H9 (cell line): ENCODE results near the gene YPEL1. TPM values are rescaled to one million over a fixed set of nuclear protein-coding genes. Genes with fewer than 3 reads are reported as not detected.

Experiments used
- DNase-seq: peaks from one replicate; pipeline ENCODE4 v3.0.0-alpha.2; 2017
- H2AFZ ChIP-seq: one replicate; pipeline ENCODE4 v1.6.1; 2013; ENCODE audit warnings: mild to moderate bottlenecking, low read length, control low read depth, moderate library complexity
- H2AK5ac ChIP-seq: 2 replicates; pipeline ENCODE4 v1.6.1; 2013; ENCODE audit warnings: low read length, control low read depth, mixed read lengths; ENCODE audit not compliant: insufficient read length
- H2BK120ac ChIP-seq: one replicate; pipeline ENCODE4 v1.6.1; 2013; ENCODE audit warnings: low read depth, mild to moderate bottlenecking, low read length, control low read depth, inconsistent platforms; ENCODE audit not compliant: poor library complexity, severe bottlenecking
- H2BK12ac ChIP-seq: 2 replicates; pipeline ENCODE4 v1.6.1; 2013; ENCODE audit warnings: low read length, control low read depth, mixed read lengths, low read depth; ENCODE audit not compliant: insufficient read length
- H2BK15ac ChIP-seq: 2 replicates; pipeline ENCODE4 v1.6.1; 2013; ENCODE audit warnings: low read depth, low read length, control low read depth
- H2BK20ac ChIP-seq: one replicate; pipeline ENCODE4 v1.6.1; 2013; ENCODE audit warnings: low read depth, mild to moderate bottlenecking, low read length, control low read depth, inconsistent platforms; ENCODE audit not compliant: poor library complexity, severe bottlenecking
- H2BK5ac ChIP-seq: 2 replicates; pipeline ENCODE4 v1.6.1; 2013; ENCODE audit warnings: low read length, control low read depth, mixed read lengths; ENCODE audit not compliant: insufficient read length
- H3K14ac ChIP-seq: 2 replicates; pipeline ENCODE4 v1.6.1; 2013; ENCODE audit warnings: low read length, control low read depth; ENCODE audit not compliant: insufficient read depth
- H3K18ac ChIP-seq: 2 replicates; pipeline ENCODE4 v1.6.1; 2013; ENCODE audit warnings: low read depth, mild to moderate bottlenecking, mixed read lengths, low read length, control low read depth; ENCODE audit not compliant: insufficient read length
- H3K23ac ChIP-seq: 2 replicates; pipeline ENCODE4 v1.6.1; 2013; ENCODE audit warnings: low read length, control low read depth, mixed read lengths, low read depth; ENCODE audit not compliant: insufficient read length
- H3K23me2 ChIP-seq: 2 replicates; pipeline ENCODE4 v1.6.1; 2013; ENCODE audit warnings: low read depth, mild to moderate bottlenecking, mixed read lengths, low read length, control low read depth; ENCODE audit not compliant: insufficient read length, poor library complexity, severe bottlenecking
- H3K27ac ChIP-seq: 2 replicates; pipeline ENCODE4 v1.5.1; 2013; ENCODE audit warnings: low read length, control low read depth, mixed read lengths, low read depth; ENCODE audit not compliant: insufficient read length
- H3K27me3 ChIP-seq: 2 replicates; pipeline ENCODE4 v1.6.1; 2013; ENCODE audit warnings: low read length, control low read depth, inconsistent platforms; ENCODE audit not compliant: insufficient read depth
- H3K4ac ChIP-seq: 2 replicates; pipeline ENCODE4 v1.6.1; 2013; ENCODE audit warnings: low read depth, mild to moderate bottlenecking, control low read depth, inconsistent platforms, low read length, moderate library complexity
- H3K4me1 ChIP-seq: 2 replicates; pipeline ENCODE4 v1.6.1; 2013; ENCODE audit warnings: low read length, control low read depth, inconsistent platforms; ENCODE audit not compliant: insufficient read depth
- H3K4me2 ChIP-seq: 2 replicates; pipeline ENCODE4 v1.6.1; 2013; ENCODE audit warnings: low read length, control low read depth, mixed read lengths; ENCODE audit not compliant: insufficient read length, insufficient read depth
- H3K56ac ChIP-seq: 2 replicates; pipeline ENCODE4 v1.6.1; 2013; ENCODE audit warnings: low read depth, mild to moderate bottlenecking, mixed read lengths, low read length, control low read depth; ENCODE audit not compliant: insufficient read length
- H3K79me1 ChIP-seq: 2 replicates; pipeline ENCODE4 v1.6.1; 2013; ENCODE audit warnings: low read depth, mild to moderate bottlenecking, moderate library complexity, low read length, control low read depth, inconsistent platforms; ENCODE audit not compliant: insufficient read depth, poor library complexity, severe bottlenecking
- H3K79me2 ChIP-seq: 2 replicates; pipeline ENCODE4 v1.6.1; 2013; ENCODE audit warnings: low read length, control low read depth, inconsistent platforms; ENCODE audit not compliant: insufficient read depth
- H3K9ac ChIP-seq: 2 replicates; pipeline ENCODE4 v1.6.1; 2013; ENCODE audit warnings: low read length, control low read depth, mixed read lengths; ENCODE audit not compliant: insufficient read length; ENCODE audit errors: extremely low read depth
- H3K9me3 ChIP-seq: one replicate; pipeline ENCODE4 v1.6.1; 2013; ENCODE audit warnings: low read depth, low read length, inconsistent platforms; ENCODE audit not compliant: control insufficient read depth
- H3T11ph ChIP-seq: one replicate; pipeline ENCODE4 v1.6.1; 2013; ENCODE audit warnings: mild to moderate bottlenecking, low read length, control low read depth, inconsistent platforms
- H4K20me1 ChIP-seq: one replicate; pipeline ENCODE4 v1.6.1; 2013; ENCODE audit not compliant: control insufficient read depth, insufficient read length, insufficient read depth
- H4K5ac ChIP-seq: 2 replicates; pipeline ENCODE4 v1.6.1; 2013; ENCODE audit warnings: low read depth, mild to moderate bottlenecking, mixed read lengths, low read length, control low read depth; ENCODE audit not compliant: insufficient read length
- H4K8ac ChIP-seq: replicated peaks from 2 replicates; pipeline ENCODE4 v1.6.1; 2013; ENCODE audit warnings: low read length, control low read depth, mixed read lengths, low read depth; ENCODE audit not compliant: insufficient read length
- H4K91ac ChIP-seq: 2 replicates; pipeline ENCODE4 v1.6.1; 2013; ENCODE audit warnings: low read depth, mild to moderate bottlenecking, moderate library complexity, mixed read lengths, low read length, control low read depth; ENCODE audit not compliant: insufficient read length
- H3K27ac Mint-ChIP-seq, 3 experiments: 2 replicates in 2 of 3; 3 replicates in 1 of 3; pipeline ENCODE4 v1.8.0; 2020 to 2021; ENCODE audit warnings: mixed read lengths in 3 of 3, mild to moderate bottlenecking in 1 of 3, moderate library complexity in 1 of 3
- H3K27me3 Mint-ChIP-seq: 2 replicates; pipeline ENCODE4 v1.8.0; 2021; ENCODE audit warnings: low read depth, mild to moderate bottlenecking, moderate library complexity, mixed read lengths
- H3K36me3 Mint-ChIP-seq, 3 experiments: 2 replicates in 2 of 3; 3 replicates in 1 of 3; pipeline ENCODE4 v1.8.0; 2020 to 2021; ENCODE audit warnings: low read depth in 3 of 3, mixed read lengths in 3 of 3; ENCODE audit not compliant: insufficient read depth in 1 of 3
- H3K4me1 Mint-ChIP-seq, 2 experiments: 2 replicates each; pipeline ENCODE4 v1.8.0; 2020; ENCODE audit warnings: mixed read lengths in 2 of 2
- H3K4me3 Mint-ChIP-seq, 2 experiments: 2 replicates in 1 of 2; 3 replicates in 1 of 2; pipeline ENCODE4 v1.8.0; 2020 to 2021; ENCODE audit warnings: mild to moderate bottlenecking in 2 of 2, mixed read lengths in 2 of 2, moderate library complexity in 1 of 2
- H3K9me3 Mint-ChIP-seq, 2 experiments: 2 replicates in 1 of 2; 3 replicates in 1 of 2; pipeline ENCODE4 v1.8.0; 2020; ENCODE audit warnings: mild to moderate bottlenecking in 2 of 2, mixed read lengths in 2 of 2, moderate library complexity in 1 of 2
- CTCF ChIP-seq: fragments of 200-600 bp; sonication (generic); conservative IDR thresholded peaks from 3 replicates; pipeline ENCODE4 v1.8.0; 2021; ENCODE audit warnings: antibody characterized with exemption, mild to moderate bottlenecking
- WGBS: extraction: QIAGEN DNeasy Blood & Tissue Kit; methylation state at CpG from one replicate; pipeline ENCODE4 v1.1.7; 2013; ENCODE audit warnings: missing lambda C conversion rate, low lambda C conversion rate, mixed read lengths; ENCODE audit not compliant: insufficient read length; ENCODE audit errors: extremely low coverage; 5-methylcytosine and 5-hydroxymethylcytosine counted together
- total RNA-seq: library from RNA; stranded (reverse); gene quantifications from 2 replicates; pipeline ENCODE4 v1.2.1, GENCODE V29; 2021

The YPEL1 gene
- total RNA-seq, 1 experiment from 2014 or later = 5.4 TPM

DNA sequence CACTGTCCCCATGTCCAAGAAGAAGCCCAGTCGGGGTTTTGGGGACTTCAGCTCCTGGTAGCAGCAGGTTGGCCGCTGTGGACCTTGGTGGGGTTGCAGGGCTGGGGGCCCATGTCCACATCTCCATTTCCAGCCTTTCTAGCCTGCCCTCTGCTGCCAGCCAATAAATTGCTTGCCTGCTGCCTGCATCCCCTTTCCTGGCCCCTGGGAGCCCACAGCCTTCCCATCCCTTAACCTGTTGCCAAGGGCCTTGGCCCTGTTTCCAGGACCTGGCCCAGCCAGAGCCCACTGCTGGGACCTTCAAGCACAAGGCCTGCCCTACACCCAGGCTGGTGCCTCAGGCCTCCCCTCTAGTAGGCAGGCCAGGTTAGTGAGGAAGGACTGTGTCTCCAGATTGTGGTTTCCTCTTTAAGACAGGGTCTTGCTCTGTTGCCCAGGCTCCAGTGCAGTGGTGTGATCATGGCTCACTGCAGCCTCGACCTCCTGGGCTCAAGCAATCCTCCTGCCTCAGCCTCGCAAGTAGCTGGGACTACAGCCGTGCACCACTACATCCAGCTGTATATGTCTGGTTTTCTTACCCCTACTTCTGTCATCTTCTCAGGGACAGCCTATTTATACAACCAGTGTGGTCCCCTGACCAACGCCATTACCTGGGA, 40.0 kb downstream of the YPEL1 start:
- H3K27ac Mint-ChIP-seq = no peak overlapping the region
- H2AFZ ChIP-seq = no peak overlapping the region

More for the DNA sequence above, 40.0 kb downstream of the YPEL1 start:
- no peaks in the 10 kb centered on the region for H3K9me3 Mint-ChIP-seq
- Histone ChIP-seq H3K27me3 (no peaks in the 10 kb centered on the region), H4K20me1 (no peaks in the 10 kb centered on the region), H3K4me1 (no peaks in the 10 kb centered on the region), H3K9ac (no peak overlapping the region), H2BK15ac (no peak overlapping the region), H3K79me1 (no peaks in the 10 kb centered on the region), H2BK12ac (no peak overlapping the region), H3K23ac (no peak overlapping the region), H2AK5ac (no peak overlapping the region), H4K5ac (no peak overlapping the region), H3K56ac (no peak overlapping the region), H3K79me2 (no peaks in the 10 kb centered on the region), H3K4me2 (no peak overlapping the region), H3K4ac (no peak overlapping the region), H3K18ac (no peak overlapping the region), H2BK20ac (no peak overlapping the region), H2BK5ac (no peak overlapping the region), H3K14ac (no peak overlapping the region), H3K27ac (no peak overlapping the region), H3K23me2 (no peaks in the 10 kb centered on the region), H2BK120ac (no peak overlapping the region), H4K91ac (no peak overlapping the region), H3K9me3 (no peaks in the 10 kb centered on the region), H4K8ac (no peak overlapping the region), H3T11ph (no peak overlapping the region)
- 0 out of 4 replicates have a peak, but pooled peaks cover 0 to 2% of the 10 kb centered on the region in 2 experiments for H3K4me1 Mint-ChIP-seq
- no peaks in the 10 kb centered on the region for H3K27me3 Mint-ChIP-seq
- H3K4me3 Mint-ChIP-seq = no peak overlapping the region
- TF ChIP-seq CTCF = no peak
- DNase-seq = no peak
- no CpG with 5 or more reads among the region's 6 CpGs for WGBS
- peaks cover 16 to 47% (median 40%) of the 10 kb centered on the region in 3 experiments for H3K36me3 Mint-ChIP-seq
